VCaP (cell line): Measurements from ENCODE around the gene LRG1.
"Not testable (repeated sequence)": the region's sequence is repeated elsewhere in the genome, so short reads cannot be mapped to it uniquely, and the experiment has no call there.

Source experiments
- H3K27ac ChIP-seq: fragments of 450-650 bp; 2 replicates; pipeline ENCODE4 v1.5.1; 2017
- TF ChIP-seq, protein P1 (sequence below): fragments of 450-650 bp; conservative IDR thresholded peaks from 2 replicates; pipeline ENCODE4 v1.5.1; 2017; ENCODE audit warnings: mild to moderate bottlenecking, moderate library complexity

Gene LRG1

DNA sequence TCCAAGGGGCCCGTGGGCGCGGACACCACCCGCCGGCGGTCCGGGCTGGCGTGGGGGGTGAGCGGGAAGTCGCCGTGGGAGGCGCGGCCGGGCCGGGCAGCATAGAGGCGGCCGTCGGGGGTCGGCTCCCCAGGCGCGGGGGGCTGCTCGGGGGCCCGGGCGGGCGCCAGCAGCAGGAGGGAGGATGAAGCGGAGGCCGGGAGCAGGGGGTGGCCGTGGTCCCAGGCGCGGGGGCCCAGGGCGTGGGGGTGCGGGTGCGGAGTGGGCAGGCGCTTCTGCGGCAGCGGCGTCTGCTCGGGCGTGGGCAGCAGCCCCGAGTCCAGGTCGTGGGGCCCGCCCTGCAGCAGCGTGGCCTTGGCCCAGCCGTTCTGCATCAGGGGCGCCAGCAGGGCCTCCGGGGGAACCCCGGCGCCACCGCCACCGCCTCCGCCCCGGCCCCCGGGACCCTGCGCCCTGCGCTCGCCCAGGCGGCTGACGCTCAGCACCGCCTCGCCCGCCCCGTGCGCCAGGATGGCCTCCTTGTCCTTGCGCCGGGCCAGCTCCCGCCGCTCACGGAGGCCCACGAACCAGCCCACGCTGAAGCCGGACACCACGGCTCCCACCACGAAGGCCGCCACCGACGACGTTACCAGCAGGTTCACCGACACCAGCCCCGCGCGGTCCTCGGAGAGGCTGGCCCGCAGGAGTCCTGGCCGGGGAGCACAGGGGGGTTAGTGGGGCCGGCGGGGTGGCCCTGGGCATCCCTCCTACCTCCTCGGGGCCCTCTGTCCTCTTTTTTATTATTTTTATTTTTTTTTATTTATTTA lies 4.2 kb upstream of the LRG1 start:
- no peak overlapping the region for H3K27ac ChIP-seq
- TF ChIP-seq, protein P1, sequence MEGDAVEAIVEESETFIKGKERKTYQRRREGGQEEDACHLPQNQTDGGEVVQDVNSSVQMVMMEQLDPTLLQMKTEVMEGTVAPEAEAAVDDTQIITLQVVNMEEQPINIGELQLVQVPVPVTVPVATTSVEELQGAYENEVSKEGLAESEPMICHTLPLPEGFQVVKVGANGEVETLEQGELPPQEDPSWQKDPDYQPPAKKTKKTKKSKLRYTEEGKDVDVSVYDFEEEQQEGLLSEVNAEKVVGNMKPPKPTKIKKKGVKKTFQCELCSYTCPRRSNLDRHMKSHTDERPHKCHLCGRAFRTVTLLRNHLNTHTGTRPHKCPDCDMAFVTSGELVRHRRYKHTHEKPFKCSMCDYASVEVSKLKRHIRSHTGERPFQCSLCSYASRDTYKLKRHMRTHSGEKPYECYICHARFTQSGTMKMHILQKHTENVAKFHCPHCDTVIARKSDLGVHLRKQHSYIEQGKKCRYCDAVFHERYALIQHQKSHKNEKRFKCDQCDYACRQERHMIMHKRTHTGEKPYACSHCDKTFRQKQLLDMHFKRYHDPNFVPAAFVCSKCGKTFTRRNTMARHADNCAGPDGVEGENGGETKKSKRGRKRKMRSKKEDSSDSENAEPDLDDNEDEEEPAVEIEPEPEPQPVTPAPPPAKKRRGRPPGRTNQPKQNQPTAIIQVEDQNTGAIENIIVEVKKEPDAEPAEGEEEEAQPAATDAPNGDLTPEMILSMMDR, result no peak

- H3K27ac ChIP-seq, result no peak overlapping the region
- TF ChIP-seq, protein P1, result no peak
These were observed 3.3 kb upstream of the LRG1 start for GRCh38 chr19:4542896-4543841.

DNA sequence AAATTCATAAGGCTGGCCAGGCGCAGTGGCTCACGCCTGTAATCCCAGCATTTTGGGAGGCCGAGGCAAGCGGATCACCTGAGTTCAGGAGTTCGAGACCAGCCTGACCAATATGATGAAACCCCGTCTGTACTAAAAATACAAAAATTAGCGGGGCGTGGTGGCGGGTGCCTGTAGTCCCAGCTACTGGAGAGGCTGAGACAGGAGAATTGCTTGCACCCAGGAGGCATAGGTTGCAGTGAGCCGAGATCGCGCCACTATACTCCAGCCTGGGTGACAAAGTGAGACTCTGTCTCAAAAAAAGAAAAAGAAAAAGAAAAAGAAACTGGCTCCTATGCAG lies 1.9 kb upstream of the LRG1 start:
- H3K27ac ChIP-seq, result not testable (repeated sequence)

DNA sequence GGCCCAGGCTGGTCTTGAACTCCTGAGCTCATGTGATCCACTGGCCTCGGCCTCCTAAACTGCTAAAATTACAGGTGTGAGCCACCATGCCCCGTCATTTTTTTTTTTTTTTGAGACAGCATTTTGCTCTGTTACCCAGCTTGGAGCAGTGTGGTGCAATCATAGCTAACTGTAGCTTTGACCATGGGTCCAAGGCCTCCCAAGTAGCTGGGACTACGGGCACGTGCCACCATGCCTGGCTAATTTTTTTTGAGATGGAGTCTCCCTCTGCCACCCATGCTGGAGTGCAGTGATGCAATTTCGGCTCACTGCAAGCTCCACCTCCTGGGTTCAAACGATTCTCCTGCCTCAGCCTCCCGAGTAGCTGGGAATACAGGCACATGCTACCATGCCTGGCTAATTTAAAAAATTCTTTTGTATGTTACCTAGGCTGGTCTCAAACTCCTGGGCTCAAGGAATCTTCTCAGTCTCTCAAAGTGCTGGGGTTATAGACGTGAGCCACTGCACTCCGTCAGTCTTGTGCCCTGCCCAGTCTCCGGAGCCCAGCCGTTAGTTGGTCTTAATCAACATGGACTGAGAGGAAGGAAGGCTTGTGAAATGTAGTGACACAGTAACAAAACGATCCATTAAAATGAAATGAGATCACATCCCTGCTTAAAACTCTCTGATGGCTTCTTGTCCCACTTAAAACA lies 1.4 kb upstream of the LRG1 start:
- TF ChIP-seq, protein P1, result no peak
- H3K27ac ChIP-seq, result no peak overlapping the region

- H3K27ac ChIP-seq, result no peak overlapping the region
These were observed 605 bp downstream of the LRG1 start for GRCh38 chr19:4539169-4539692.

GRCh38 chr19:4538601-4538954 lies 1.3 kb downstream of the LRG1 start:
- no peak overlapping the region for H3K27ac ChIP-seq
- TF ChIP-seq, protein P1, result no peak

More at GRCh38 chr19:4539169-4539692, 605 bp downstream of the LRG1 start:
- TF ChIP-seq, protein P1, result no peak

- TF ChIP-seq, protein P1, result no peak
- H3K27ac ChIP-seq, result no peak overlapping the region
These were observed 1.8 kb downstream of the LRG1 start for GRCh38 chr19:4537953-4538600.
